ENCODE data around the gene UBA1. TPM values are rescaled to one million over a fixed set of nuclear protein-coding genes. Genes with fewer than 3 reads are reported as not detected.

The UBA1 gene
- total RNA-seq, 2 donors from 2014 or later, result 233 to 448 TPM

GRCh38 chrX:47243351-47243750, 49.7 kb downstream of the UBA1 start:
- H3K4me1 ChIP-seq (ENCODE audit: control insufficient read depth, insufficient read depth, low read length), result no peaks in the 10 kb centered on the region
- H3K4me3 Mint-ChIP-seq, result no peak overlapping the region
- H3K27ac Mint-ChIP-seq, result no peak overlapping the region
- no peak overlapping the region for H3K27ac ChIP-seq (ENCODE audit: low read depth, low read length)
- H3K9me3 ChIP-seq (ENCODE audit: control insufficient read depth, low read length), result no peaks in the 10 kb centered on the region
- DNase-seq, result no peak
- peaks cover 85% of the 10 kb centered on the region for H3K36me3 Mint-ChIP-seq (ENCODE audit: low read depth)
- H3K9me3 Mint-ChIP-seq, result no peaks in the 10 kb centered on the region
- no peak overlapping the region for H3K4me3 ChIP-seq (ENCODE audit: low read length)
- peaks cover 34% of the 10 kb centered on the region for H3K36me3 ChIP-seq (ENCODE audit: control insufficient read depth, insufficient read depth, low read length)
- no peak overlapping the region for H3K9ac ChIP-seq (ENCODE audit: extremely low read depth, low read length, poor library complexity, severe bottlenecking)
- WGBS, 2 experiments (ENCODE audit: insufficient coverage in 1 of 2, insufficient read length in 1 of 2), result 93% methylated on average over 14 of the region's 14 CpGs; no CpG with 5 or more reads in 1 of the 2 experiments
- H3K27me3 Mint-ChIP-seq (ENCODE audit: insufficient read depth), result no peaks in the 10 kb centered on the region
- no peak for TF ChIP-seq CTCF (conservative IDR thresholded peaks at IDR 0.05)
- peaks cover 5% of the 10 kb centered on the region for H3K4me1 Mint-ChIP-seq
- H3K27me3 ChIP-seq (ENCODE audit: control insufficient read depth, insufficient read depth, low read length, poor library complexity, severe bottlenecking), result no peaks in the 10 kb centered on the region

DNA sequence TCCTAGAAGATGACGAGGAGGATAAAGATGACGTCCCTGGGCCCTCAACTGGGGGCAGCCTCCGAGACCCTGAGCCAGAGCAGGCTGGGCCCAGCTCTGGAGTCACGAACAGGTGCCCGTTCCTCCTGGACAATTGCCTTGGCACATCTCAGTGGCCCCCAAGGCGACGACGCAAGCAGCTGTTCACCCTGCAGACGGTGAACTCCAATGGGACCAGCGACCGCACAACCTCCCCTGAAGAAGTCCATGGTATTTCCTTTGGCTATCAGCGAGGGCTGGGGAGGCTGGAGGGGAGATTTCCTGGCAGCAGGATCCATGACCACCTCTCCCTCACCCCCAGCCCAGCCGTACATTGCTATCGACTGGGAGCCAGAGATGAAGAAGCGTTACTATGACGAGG, 51.0 kb downstream of the UBA1 start:
- Histone ChIP-seq H3K27ac (ENCODE audit: low read depth, low read length) (no peak overlapping the region), H3K4me1 (ENCODE audit: control insufficient read depth, insufficient read depth, low read length) (no peaks in the 10 kb centered on the region), H3K9me3 (ENCODE audit: control insufficient read depth, low read length) (no peaks in the 10 kb centered on the region), H3K36me3 (ENCODE audit: control insufficient read depth, insufficient read depth, low read length) (peaks cover 29% of the 10 kb centered on the region), H3K4me3 (ENCODE audit: low read length) (no peak overlapping the region), H3K9ac (ENCODE audit: extremely low read depth, low read length, poor library complexity, severe bottlenecking) (no peak overlapping the region), H3K27me3 (ENCODE audit: control insufficient read depth, insufficient read depth, low read length, poor library complexity, severe bottlenecking) (no peaks in the 10 kb centered on the region)
- no peak for TF ChIP-seq CTCF (conservative IDR thresholded peaks at IDR 0.05)
- DNase-seq, result no peak
- Mint-ChIP-seq H3K36me3 (ENCODE audit: low read depth) (peaks cover 89% of the 10 kb centered on the region), H3K4me3 (no peak overlapping the region), H3K27me3 (ENCODE audit: insufficient read depth) (no peaks in the 10 kb centered on the region), H3K4me1 (no peaks in the 10 kb centered on the region), H3K9me3 (no peaks in the 10 kb centered on the region), H3K27ac (no peak overlapping the region)
- WGBS, 2 experiments (ENCODE audit: insufficient coverage in 1 of 2, insufficient read length in 1 of 2), result 96 to 100% methylated on average over 4 to 11 of the region's 16 CpGs

- no peak for DNase-seq
- Histone ChIP-seq H3K4me1 (ENCODE audit: control insufficient read depth, insufficient read depth, low read length) (no peaks in the 10 kb centered on the region), H3K9ac (ENCODE audit: extremely low read depth, low read length, poor library complexity, severe bottlenecking) (no peak overlapping the region), H3K4me3 (ENCODE audit: low read length) (no peak overlapping the region), H3K27me3 (ENCODE audit: control insufficient read depth, insufficient read depth, low read length, poor library complexity, severe bottlenecking) (no peaks in the 10 kb centered on the region), H3K27ac (ENCODE audit: low read depth, low read length) (no peak overlapping the region), H3K9me3 (ENCODE audit: control insufficient read depth, low read length) (no peaks in the 10 kb centered on the region), H3K36me3 (ENCODE audit: control insufficient read depth, insufficient read depth, low read length) (peaks cover 25% of the 10 kb centered on the region)
- WGBS, 2 experiments (ENCODE audit: insufficient coverage in 1 of 2, insufficient read length in 1 of 2), result 80 to 96% methylated on average over 1 to 10 of the region's 10 CpGs
- no peak overlapping the region for H3K4me3 Mint-ChIP-seq
- H3K27me3 Mint-ChIP-seq (ENCODE audit: insufficient read depth), result no peaks in the 10 kb centered on the region
- peaks cover 84% of the 10 kb centered on the region for H3K36me3 Mint-ChIP-seq (ENCODE audit: low read depth)
- H3K27ac Mint-ChIP-seq, result no peak overlapping the region
- no peaks in the 10 kb centered on the region for H3K4me1 Mint-ChIP-seq
- TF ChIP-seq CTCF (conservative IDR thresholded peaks at IDR 0.05), result no peak
- no peaks in the 10 kb centered on the region for H3K9me3 Mint-ChIP-seq
Observed at GRCh38 chrX:47245156-47245555, 51.5 kb downstream of the UBA1 start.
